Epithelial cell of umbilical artery (primary cell): ENCODE data around the gene RHCE. TPM values are rescaled to one million over a fixed set of nuclear protein-coding genes. Genes with fewer than 3 reads are reported as not detected.

Source experiments
- total RNA-seq: library from RNA; depleted of rRNA; stranded (reverse); fragments of >200 nt; gene quantifications from 2 replicates; pipeline ENCODE4 v1.2.3, GENCODE V29; 2014

Gene RHCE
- total RNA-seq, result under 0.01 TPM in 1 of 2 replicates, not detected in the other

GRCh38 chr1:25420715-25421114 is at the start of gene RHCE:
RHCE (minus strand) TSS chr1:25420825; CDS start chr1:25420786, 39 bp downstream.

GRCh38 chr1:25430073-25430966 is 9.7 kb upstream of the RHCE start, which contains the start of gene MACO1:
MACO1 (plus strand) TSS chr1:25430897; CDS start chr1:25431099, 202 bp downstream.

GRCh38 chr1:25338188-25338981 is 82.2 kb downstream of the RHCE start, which contains the start of gene TMEM50A:
TMEM50A (plus strand) TSS chr1:25338334; CDS start chr1:25340487, 2,153 bp downstream.

Other genes starting within 250 kb of the RHCE start
- gene SYF2, start 188.3 kb downstream of the RHCE start, total RNA-seq, result 45.1 and 49.4 TPM in 2 replicates
- 84.5 and 247 TPM in 2 replicates for gene RSRP1, start 173.4 kb downstream of the RHCE start, total RNA-seq
- not detected in 2 replicates for gene RHD, start 148.3 kb downstream of the RHCE start, total RNA-seq
- gene TMEM50A, start 82.5 kb downstream of the RHCE start, total RNA-seq, result 153 and 171 TPM in 2 replicates
- 17.2 and 21.4 TPM in 2 replicates for gene MACO1, start 10.1 kb upstream of the RHCE start, total RNA-seq
- 10.4 and 11.4 TPM in 2 replicates for gene LDLRAP1, start 122.8 kb upstream of the RHCE start, total RNA-seq
- gene MAN1C1, start 196.0 kb upstream of the RHCE start, total RNA-seq, result under 0.01 and 0.15 TPM in 2 replicates